ENCODE measurements around the gene ZSCAN23. TPM values are rescaled to one million over a fixed set of nuclear protein-coding genes. Genes with fewer than 3 reads are reported as not detected.
"Not testable (repeated sequence)": the region's sequence is repeated elsewhere in the genome, so short reads cannot be mapped to it uniquely, and the experiment has no call there.

Gene ZSCAN23
- polyA plus RNA-seq, 1 donor from 2014 or later = 14.7 TPM

DNA sequence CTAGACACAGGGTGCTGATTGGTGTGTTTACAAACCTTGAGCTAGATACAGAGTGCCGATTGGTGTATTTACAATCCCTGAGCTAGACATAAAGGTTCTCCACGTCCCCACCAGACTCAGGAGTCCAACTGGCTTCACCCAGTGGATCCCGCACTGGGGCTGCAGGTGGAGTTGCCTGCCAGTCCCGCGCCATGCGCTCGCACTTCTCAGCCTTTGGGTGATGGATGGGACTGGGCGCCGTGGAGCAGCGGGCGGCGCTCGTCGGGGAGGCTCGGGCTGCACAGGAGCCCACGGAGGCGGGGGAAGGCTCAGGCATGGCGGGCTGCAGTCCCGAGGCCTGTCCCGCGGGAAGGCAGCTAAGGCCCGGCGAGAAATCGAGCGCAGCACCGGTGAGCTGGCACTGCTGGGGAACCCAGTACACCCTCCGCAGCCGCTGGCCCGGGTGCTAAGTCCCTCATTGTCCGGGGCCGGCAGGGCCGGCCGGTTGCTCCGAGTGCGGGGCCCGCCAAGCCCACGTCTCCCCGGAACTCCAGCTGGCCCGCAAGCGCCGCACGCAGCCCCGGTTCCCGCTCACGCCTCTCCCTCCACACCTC is 26.0 kb upstream of the ZSCAN23 start:
- not testable (repeated sequence) for H3K27me3 ChIP-seq (ENCODE audit: insufficient read depth, low read depth, low read length); H3K79me2 ChIP-seq (replicated peaks; ENCODE audit: insufficient read depth, low read length); H3K9ac ChIP-seq (ENCODE audit: low read length); H3K4me2 ChIP-seq (ENCODE audit: low read length); H4K20me1 ChIP-seq (ENCODE audit: insufficient read depth); H3K4me3 ChIP-seq (ENCODE audit: low read length); H3K9me2 ChIP-seq (ENCODE audit: insufficient read depth, low read length); H3K27ac ChIP-seq (ENCODE audit: low read length); H3K9me3 ChIP-seq (ENCODE audit: low read length); H3K36me3 ChIP-seq (ENCODE audit: insufficient read depth, low read length); H2AFZ ChIP-seq (ENCODE audit: low read depth, low read length); H3F3A ChIP-seq (ENCODE audit: insufficient read depth, low read length, poor library complexity, severe bottlenecking)

DNA sequence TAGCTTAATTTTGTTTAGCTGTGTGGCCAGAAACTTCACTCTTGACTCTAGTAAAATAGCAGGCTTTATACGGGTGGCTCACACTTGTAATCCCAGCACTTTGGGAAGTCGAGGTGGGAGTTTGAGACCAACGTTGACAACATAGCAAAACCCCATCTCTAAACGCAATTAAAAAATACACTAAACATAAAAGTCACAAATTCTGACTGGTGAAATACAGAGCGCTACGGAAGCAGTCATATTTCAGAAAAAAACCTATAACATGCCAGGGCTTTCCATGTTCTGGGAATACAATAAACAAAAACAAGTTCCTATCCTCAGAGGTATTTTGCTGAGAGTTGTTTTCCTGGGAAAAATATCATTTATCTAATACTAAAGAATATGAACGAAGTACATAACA is 24.8 kb upstream of the ZSCAN23 start:
- TF ChIP-seq EZH2 (IDR thresholded peaks at IDR 0.05; ENCODE audit: borderline replicate concordance, insufficient read depth, low read length, poor library complexity, severe bottlenecking) (no peak), TAF1 (IDR thresholded peaks at IDR 0.05; ENCODE audit: low read depth) (no peak), RAD21 (conservative IDR thresholded peaks at IDR 0.05) (no peak), POLR2AphosphoS5 (IDR thresholded peaks at IDR 0.05) (no peak), CTCF (IDR thresholded peaks at IDR 0.05; ENCODE audit: poor library complexity, severe bottlenecking) (no peak), SMC3 (conservative IDR thresholded peaks at IDR 0.05; ENCODE audit: poor library complexity) (no peak), EP300 (conservative IDR thresholded peaks at IDR 0.05; ENCODE audit: poor library complexity, severe bottlenecking) (no peak), MXI1 (conservative IDR thresholded peaks at IDR 0.05; ENCODE audit: poor library complexity, severe bottlenecking) (no peak)
- TF ChIP-seq, protein P1, sequence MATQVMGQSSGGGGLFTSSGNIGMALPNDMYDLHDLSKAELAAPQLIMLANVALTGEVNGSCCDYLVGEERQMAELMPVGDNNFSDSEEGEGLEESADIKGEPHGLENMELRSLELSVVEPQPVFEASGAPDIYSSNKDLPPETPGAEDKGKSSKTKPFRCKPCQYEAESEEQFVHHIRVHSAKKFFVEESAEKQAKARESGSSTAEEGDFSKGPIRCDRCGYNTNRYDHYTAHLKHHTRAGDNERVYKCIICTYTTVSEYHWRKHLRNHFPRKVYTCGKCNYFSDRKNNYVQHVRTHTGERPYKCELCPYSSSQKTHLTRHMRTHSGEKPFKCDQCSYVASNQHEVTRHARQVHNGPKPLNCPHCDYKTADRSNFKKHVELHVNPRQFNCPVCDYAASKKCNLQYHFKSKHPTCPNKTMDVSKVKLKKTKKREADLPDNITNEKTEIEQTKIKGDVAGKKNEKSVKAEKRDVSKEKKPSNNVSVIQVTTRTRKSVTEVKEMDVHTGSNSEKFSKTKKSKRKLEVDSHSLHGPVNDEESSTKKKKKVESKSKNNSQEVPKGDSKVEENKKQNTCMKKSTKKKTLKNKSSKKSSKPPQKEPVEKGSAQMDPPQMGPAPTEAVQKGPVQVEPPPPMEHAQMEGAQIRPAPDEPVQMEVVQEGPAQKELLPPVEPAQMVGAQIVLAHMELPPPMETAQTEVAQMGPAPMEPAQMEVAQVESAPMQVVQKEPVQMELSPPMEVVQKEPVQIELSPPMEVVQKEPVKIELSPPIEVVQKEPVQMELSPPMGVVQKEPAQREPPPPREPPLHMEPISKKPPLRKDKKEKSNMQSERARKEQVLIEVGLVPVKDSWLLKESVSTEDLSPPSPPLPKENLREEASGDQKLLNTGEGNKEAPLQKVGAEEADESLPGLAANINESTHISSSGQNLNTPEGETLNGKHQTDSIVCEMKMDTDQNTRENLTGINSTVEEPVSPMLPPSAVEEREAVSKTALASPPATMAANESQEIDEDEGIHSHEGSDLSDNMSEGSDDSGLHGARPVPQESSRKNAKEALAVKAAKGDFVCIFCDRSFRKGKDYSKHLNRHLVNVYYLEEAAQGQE (IDR thresholded peaks at IDR 0.05; ENCODE audit: borderline replicate concordance) = no peak

GRCh38 chr6:28462401-28462800 is 19.1 kb upstream of the ZSCAN23 start:
- H3K9me3 ChIP-seq (ENCODE audit: low read length) = no peaks in the 10 kb centered on the region
- no peak overlapping the region for H2AFZ ChIP-seq (ENCODE audit: low read depth, low read length)
- no peaks in the 10 kb centered on the region for H3K9me2 ChIP-seq (ENCODE audit: insufficient read depth, low read length)
- H3K27ac ChIP-seq (ENCODE audit: low read length) = peak overlapping the region; percentile 59
- H3K4me2 ChIP-seq (ENCODE audit: low read length) = peak overlapping the region; percentile 9
- H3F3A ChIP-seq (ENCODE audit: insufficient read depth, low read length, poor library complexity, severe bottlenecking) = no peaks in the 10 kb centered on the region
- H3K36me3 ChIP-seq (ENCODE audit: insufficient read depth, low read length) = no peaks in the 10 kb centered on the region
- H3K27me3 ChIP-seq (ENCODE audit: insufficient read depth, low read depth, low read length) = no peaks in the 10 kb centered on the region
- TF ChIP-seq POLR2AphosphoS5 (IDR thresholded peaks at IDR 0.05) (peak; percentile 45), RAD21 (conservative IDR thresholded peaks at IDR 0.05) (no peak)
- no peaks in the 10 kb centered on the region for H4K20me1 ChIP-seq (ENCODE audit: insufficient read depth)
- peak overlapping the region; percentile 44 for H3K4me3 ChIP-seq (ENCODE audit: low read length)
- no peaks in the 10 kb centered on the region for H3K79me2 ChIP-seq (replicated peaks; ENCODE audit: insufficient read depth, low read length)
- peak overlapping the region; percentile 16 for H3K9ac ChIP-seq (ENCODE audit: low read length)

More for the DNA sequence above, 24.8 kb upstream of the ZSCAN23 start:
- Histone ChIP-seq H3K27ac (ENCODE audit: low read length) (no peak overlapping the region), H3K79me2 (replicated peaks; ENCODE audit: insufficient read depth, low read length) (no peaks in the 10 kb centered on the region), H3K36me3 (ENCODE audit: insufficient read depth, low read length) (no peaks in the 10 kb centered on the region), H3K4me3 (ENCODE audit: low read length) (no peak overlapping the region), H3K9me2 (ENCODE audit: insufficient read depth, low read length) (no peaks in the 10 kb centered on the region), H3K27me3 (ENCODE audit: insufficient read depth, low read depth, low read length) (no peaks in the 10 kb centered on the region), H4K20me1 (ENCODE audit: insufficient read depth) (no peaks in the 10 kb centered on the region), H3K4me2 (ENCODE audit: low read length) (no peak overlapping the region), H3K9me3 (ENCODE audit: low read length) (peaks cover 4% of the 10 kb centered on the region), H2AFZ (ENCODE audit: low read depth, low read length) (no peak overlapping the region), H3K9ac (ENCODE audit: low read length) (no peak overlapping the region), H3F3A (ENCODE audit: insufficient read depth, low read length, poor library complexity, severe bottlenecking) (no peaks in the 10 kb centered on the region)

Data from neural cell (in vitro differentiated cells).